IPS DF 4.7 (cell line): ENCODE data around the gene DPH1.
"Not testable (repeated sequence)": the region's sequence is repeated elsewhere in the genome, so short reads cannot be mapped to it uniquely, and the experiment has no call there.

Experiments used
- DNase-seq: peaks from one replicate; pipeline ENCODE4 v3.0.0-alpha.2; 2013; ENCODE audit warnings: low spot score; ENCODE audit errors: extremely low read depth

Gene DPH1

GRCh38 chr17:2029911-2030778 lies at the start of gene DPH1:
Gene DPH1 (plus strand): TSS chr17:2030153. CDS start chr17:2030170, 17 bp downstream.
- no peak for DNase-seq

GRCh38 chr17:1980665-1981250 lies 49.2 kb upstream of the DPH1 start:
- no peak for DNase-seq

- DNase-seq, result not testable (repeated sequence)
Measured at GRCh38 chr17:1982793-1983366, 47.1 kb upstream of the DPH1 start.

GRCh38 chr17:1985093-1985492 lies 44.9 kb upstream of the DPH1 start:
- no peak for DNase-seq

- no peak for DNase-seq
Measured at GRCh38 chr17:1985686-1986085, 44.3 kb upstream of the DPH1 start.

GRCh38 chr17:1986783-1987451 lies 43.0 kb upstream of the DPH1 start:
- no peak for DNase-seq

- no peak for DNase-seq
Measured at GRCh38 chr17:1989135-1989534, 40.8 kb upstream of the DPH1 start.

GRCh38 chr17:1992541-1992940 lies 37.4 kb upstream of the DPH1 start:
- no peak for DNase-seq

GRCh38 chr17:1994707-1995106 lies 35.2 kb upstream of the DPH1 start:
- DNase-seq, result no peak

GRCh38 chr17:1995321-1995892 lies 34.5 kb upstream of the DPH1 start:
- DNase-seq, result no peak

- no peak for DNase-seq
Measured at GRCh38 chr17:1995907-1996799, 33.8 kb upstream of the DPH1 start.

GRCh38 chr17:1996800-1997288 lies 33.1 kb upstream of the DPH1 start:
- DNase-seq, result no peak

- DNase-seq, result no peak
Measured at GRCh38 chr17:1997289-1997926, 32.5 kb upstream of the DPH1 start.

- DNase-seq, result no peak
Measured at GRCh38 chr17:1997927-1998742, 31.8 kb upstream of the DPH1 start.

- DNase-seq, result no peak
Measured at GRCh38 chr17:1999557-2000251, 30.2 kb upstream of the DPH1 start.

- DNase-seq, result no peak
Measured at GRCh38 chr17:2002767-2003329, 27.1 kb upstream of the DPH1 start.

GRCh38 chr17:2003525-2003924 lies 26.4 kb upstream of the DPH1 start:
- no peak for DNase-seq

GRCh38 chr17:2004435-2004952 lies 25.5 kb upstream of the DPH1 start:
- DNase-seq, result no peak
